IPS DF 19.7 (cell line): ENCODE measurements around the gene CCDC183.
"Not testable (repeated sequence)": the region's sequence is repeated elsewhere in the genome, so short reads cannot be mapped to it uniquely, and the experiment has no call there.

Experiments
- DNase-seq: peaks from one replicate; pipeline ENCODE4 v3.0.0-alpha.2; 2013; ENCODE audit warnings: low read depth, low spot score

CCDC183 gene

GRCh38 chr9:136784997-136785361, 11.2 kb upstream of the CCDC183 start:
- DNase-seq: no peak

- DNase-seq: not testable (repeated sequence)
Observed at GRCh38 chr9:136785565-136786355, 10.4 kb upstream of the CCDC183 start.

GRCh38 chr9:136786451-136786850, 9.7 kb upstream of the CCDC183 start:
- no peak for DNase-seq

DNA sequence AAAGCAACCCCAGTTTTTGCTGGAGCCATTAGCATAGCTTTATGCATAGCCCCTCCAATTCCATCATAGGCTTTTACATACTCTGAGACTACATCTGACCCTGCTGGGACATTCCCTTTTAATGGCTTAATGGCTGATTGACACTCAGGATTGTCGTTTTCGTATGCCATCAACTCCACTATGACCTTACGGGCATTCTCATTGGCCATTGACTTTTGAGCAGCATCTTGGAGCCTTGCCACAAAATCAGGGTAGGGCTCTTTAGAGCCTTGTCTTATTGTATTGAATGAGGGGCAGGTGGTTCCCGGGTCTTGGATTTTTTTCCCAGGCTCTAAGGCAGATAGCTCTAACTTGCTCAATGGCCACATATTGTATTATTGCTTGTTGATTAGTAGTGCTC, 9.2 kb upstream of the CCDC183 start:
- DNase-seq: not testable (repeated sequence)

- no peak for DNase-seq
Observed at GRCh38 chr9:136787690-136788400, 8.3 kb upstream of the CCDC183 start.

- not testable (repeated sequence) for DNase-seq
Observed at GRCh38 chr9:136788644-136789522, 7.3 kb upstream of the CCDC183 start.

- DNase-seq: no peak
Observed at GRCh38 chr9:136789523-136789937, 6.6 kb upstream of the CCDC183 start.

DNA sequence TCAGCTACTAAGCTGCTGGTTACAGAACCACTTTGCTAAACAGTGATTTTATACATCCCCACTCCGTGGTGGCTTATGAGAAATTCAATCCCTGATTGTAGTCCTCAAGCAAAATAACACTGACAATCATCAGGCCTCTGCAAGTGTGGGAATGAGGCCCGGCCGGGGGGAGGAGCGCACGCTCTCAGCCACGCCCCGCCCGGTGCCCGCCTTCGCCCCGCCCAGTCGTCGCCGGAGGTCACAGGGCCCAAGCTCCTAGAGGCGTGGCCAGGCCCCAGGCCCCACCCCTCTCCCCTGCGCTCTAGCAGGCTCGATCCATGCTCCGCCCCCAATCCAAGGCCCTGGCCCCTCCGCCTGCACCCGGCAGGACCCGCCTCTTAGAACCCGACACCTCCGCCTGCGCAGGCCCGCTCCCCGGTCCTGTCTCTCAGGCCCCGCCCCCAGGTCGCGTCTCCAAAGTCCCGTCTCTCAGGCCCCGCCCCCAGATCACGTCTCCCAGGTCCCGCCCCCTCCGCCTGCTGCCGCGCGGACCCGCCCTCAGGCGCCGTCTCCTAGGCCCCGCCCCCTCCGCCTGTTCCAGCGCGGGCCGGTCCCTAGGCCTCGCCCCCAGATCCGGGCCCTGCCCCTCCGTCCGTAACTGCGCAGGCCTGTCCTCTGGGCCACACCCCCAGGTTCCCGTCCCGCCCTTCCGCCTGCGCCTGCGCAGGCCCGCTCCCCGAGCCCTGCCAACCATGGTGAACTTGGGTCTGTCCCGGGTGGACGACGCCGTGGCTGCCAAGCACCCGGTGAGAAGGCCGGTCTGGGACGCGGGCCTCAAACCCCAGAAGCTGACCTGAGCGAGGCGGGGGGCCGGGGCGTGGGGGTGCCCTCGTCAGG, 5.3 kb upstream of the CCDC183 start, which contains the start of gene TMEM141:
Gene TMEM141, plus strand, starts transcription at position 705 of the 876 bp plus-strand sequence. Its CDS starts 27 bp downstream, at position 732.
- peak; percentile 82 for DNase-seq

- DNase-seq: peak; percentile 72
Observed at GRCh38 chr9:136791516-136792276, 4.4 kb upstream of the CCDC183 start.

DNA sequence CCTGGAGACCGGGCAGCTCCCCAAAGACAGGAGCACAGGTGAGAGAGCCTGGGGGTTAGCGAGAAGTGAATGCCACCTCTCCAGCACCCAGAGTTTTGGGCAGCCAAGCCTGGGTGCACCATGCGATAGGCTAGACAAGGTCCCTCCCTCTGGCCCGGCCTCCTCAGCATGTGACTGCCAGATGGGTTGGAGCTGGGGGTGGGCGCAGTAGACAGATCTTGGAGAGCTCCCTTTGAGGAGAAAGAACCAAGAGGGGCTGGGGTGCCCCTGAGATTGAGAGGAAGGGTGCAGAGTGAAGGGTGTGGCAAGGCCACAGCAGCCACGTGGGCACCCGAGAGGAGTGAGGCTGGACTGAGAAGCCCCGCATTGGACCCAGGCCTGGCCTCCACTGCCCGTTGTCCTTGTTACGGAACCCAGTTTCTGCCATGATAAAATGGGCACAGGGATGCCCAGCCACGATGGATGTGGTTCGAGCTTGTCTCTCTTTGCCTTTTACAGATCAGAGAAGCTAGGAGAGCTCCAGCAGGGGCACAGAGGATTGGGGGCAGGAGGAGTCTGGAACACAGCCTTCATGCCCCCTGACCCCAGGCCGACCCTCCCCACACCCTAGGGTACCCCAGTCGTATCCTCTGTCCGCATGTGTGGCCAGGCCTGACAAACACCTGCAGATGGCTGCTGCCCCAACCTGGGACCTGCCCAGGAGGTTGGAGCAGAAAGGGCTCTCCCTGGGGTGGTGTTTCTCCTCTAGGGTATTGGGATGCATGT, 3.6 kb upstream of the CCDC183 start:
- no peak for DNase-seq

DNA sequence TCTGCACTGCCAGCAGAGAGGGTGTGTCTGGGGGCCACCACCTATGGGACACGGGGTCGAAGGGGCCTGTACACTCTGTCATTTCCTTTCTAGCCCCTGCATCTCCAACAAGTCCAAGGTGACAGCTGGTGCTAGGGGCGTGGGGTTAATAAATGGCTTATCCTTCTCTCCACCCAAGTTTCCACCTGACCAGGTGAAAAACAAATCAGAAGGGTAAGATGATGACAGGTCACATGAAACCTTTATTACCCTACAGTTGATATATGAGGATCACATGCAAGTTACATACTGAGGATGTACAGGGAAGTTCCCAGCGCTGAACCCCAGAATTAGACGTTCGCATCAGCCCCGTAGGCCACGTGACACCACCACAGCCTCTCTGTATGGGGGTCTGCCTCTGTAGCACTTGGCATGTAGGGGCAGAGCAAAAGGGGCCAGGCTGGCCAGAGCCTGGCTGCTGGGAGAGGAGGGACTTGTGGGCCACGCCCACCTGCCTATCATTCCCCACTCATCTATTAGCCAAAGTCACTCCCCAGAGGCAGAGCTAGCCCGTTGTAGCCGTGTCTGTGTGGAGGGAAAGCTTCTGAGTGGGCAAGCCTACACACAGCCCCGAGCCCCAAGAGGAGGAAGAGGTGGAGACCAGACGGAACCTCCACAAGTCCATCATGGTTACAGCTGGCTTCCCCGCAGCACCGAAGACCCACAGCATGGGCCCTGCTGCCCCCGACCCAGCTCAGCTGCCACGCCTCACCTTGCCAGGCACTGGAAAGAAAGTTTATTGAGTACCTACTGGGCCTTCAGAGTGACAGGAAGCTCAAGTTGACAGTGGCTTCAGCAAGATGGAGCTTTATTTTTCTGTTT, 2.8 kb upstream of the CCDC183 start:
- no peak for DNase-seq

- DNase-seq: no peak
Observed at GRCh38 chr9:136794281-136794999, 1.7 kb upstream of the CCDC183 start.

DNA sequence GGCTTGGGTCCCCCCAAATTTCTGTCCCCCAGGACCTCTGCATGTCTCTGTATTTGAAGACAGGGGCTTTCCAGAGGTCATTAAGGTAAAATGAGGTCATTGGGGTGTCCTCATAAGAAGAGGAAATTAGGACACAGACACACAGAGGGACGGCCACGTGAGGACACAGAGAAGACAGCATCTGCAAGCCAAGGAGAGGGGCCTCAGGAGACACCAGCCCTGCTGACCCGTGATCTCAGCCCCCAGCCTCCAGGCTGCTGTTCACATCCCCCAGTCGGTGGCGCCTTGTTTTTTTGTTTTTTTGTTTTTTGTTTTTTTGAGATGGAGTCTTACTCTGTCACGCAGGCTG, 1.2 kb upstream of the CCDC183 start:
- DNase-seq: no peak

DNA sequence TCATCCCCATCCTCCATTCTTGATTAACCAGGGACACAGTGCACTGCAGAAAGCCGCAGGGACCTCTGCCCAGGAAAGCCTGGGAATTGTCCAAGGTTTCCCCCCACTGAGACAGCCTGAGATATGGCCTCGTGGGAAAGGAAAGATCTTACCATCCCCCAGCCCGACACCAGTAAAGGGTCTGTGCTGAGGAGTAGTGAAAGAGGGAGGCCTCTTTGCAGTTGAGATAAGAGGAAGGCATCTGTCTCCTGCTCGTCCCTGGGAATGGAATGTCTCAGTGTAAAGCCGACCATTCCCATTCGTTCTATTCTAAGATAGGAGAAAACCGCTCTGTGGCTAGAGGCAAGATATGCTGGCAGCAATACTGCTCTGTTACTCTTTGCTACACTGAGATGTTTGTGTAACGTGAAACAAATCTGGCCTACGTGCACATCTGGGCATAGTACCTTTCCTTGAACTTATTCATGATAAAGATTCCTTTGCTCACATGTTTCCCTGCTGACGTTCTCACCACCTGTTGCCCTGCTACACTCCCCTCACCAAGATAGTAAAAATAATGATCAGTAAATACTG, 723 bp downstream of the CCDC183 start:
- not testable (repeated sequence) for DNase-seq

GRCh38 chr9:136798708-136799078, 2.6 kb downstream of the CCDC183 start:
- no peak for DNase-seq

DNA sequence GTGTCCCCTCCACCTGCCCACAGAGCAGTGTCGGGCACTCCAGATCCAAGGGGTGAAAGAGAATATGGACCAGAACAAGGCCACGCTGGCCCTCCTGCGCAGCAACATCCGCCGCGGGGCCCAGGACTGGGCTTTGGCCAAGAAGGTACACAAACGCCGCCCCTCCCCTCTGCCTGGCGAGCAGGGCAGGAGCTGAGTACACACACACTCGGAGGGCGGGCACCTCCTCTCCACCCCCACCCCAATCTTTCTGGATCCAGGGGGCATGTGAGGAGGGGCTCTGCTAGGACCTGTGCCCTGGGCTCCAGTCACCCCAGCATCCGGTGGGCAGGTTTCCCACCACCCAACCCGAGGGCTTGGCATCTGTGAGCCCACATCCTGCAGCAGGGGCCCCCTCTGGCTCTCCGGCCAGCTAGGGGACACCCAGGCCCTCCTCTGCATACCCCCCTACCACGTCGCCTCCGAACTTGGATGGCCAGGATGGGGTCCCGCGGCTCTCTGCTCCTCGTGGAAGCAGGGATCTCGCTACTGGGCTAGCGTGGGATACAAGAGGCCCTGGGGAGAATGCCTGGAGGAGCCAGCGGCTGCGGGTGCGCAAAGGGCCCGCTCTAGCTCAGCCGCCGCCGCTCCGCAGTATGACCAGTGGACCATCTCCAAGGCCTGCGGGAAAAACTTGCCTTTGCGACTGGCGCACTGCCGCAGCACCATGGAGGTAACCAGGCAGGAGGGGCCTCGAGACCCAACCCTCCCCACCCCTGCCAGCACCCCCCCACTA, 3.1 kb downstream of the CCDC183 start:
- DNase-seq: no peak
